Measurements from ENCODE around the gene HPSE2.

GRCh38 chr10:98450618-98451017, 785.0 kb downstream of the HPSE2 start:
- no peak for TF ChIP-seq PATZ1 (CRISPR knock-in tag; IDR thresholded peaks at IDR 0.05; ENCODE audit: borderline replicate concordance)
- no peak for TF ChIP-seq TOX (CRISPR knock-in tag; IDR thresholded peaks at IDR 0.05; ENCODE audit: borderline replicate concordance)
- TF ChIP-seq PPARA (CRISPR knock-in tag; IDR thresholded peaks at IDR 0.05; ENCODE audit: borderline replicate concordance): no peak
- TF ChIP-seq CREB5 (CRISPR knock-in tag; IDR thresholded peaks at IDR 0.05; ENCODE audit: low read depth): no peak
- no peak for TF ChIP-seq SNAI2 (CRISPR knock-in tag; IDR thresholded peaks at IDR 0.05)
